Activated B cell treated with CpG ODN at 0.5 μM for 24 hours (primary cell): Measurements from ENCODE around the gene RIMKLB. TPM values are rescaled to one million over a fixed set of nuclear protein-coding genes. Genes with fewer than 3 reads are reported as not detected.
"Not testable (repeated sequence)": the region's sequence is repeated elsewhere in the genome, so short reads cannot be mapped to it uniquely, and the experiment has no call there.

Experiments used
- ATAC-seq: fragments of 200-7000 bp; cut with Tn5 transposase; one replicate; pipeline ENCODE4 v1.10.0; 2021; ENCODE audit warnings: low read depth, mild to moderate bottlenecking, moderate library complexity
- CTCF ChIA-PET: fragments of 350-600 bp; sonication (Branson Sonifier 250); formaldehyde crosslinking; loops from one replicate; lab custom pipeline; 2021; ENCODE audit warnings: antibody characterized with exemption; lab: Charles Lee
- POLR2A ChIA-PET: fragments of 350-600 bp; sonication (Branson Sonifier 250); formaldehyde crosslinking; loops from one replicate; lab custom pipeline; 2021; ENCODE audit warnings: antibody characterized with exemption; lab: Charles Lee
- DNase-seq: peaks from one replicate; pipeline ENCODE4 v3.0.0; 2022
- H3K27ac Mint-ChIP-seq: one replicate; pipeline ENCODE4 v1.8.0; 2020; ENCODE audit warnings: mixed read lengths
- H3K27me3 Mint-ChIP-seq: one replicate; pipeline ENCODE4 v1.8.0; 2021; ENCODE audit warnings: mixed read lengths
- H3K36me3 Mint-ChIP-seq: one replicate; pipeline ENCODE4 v1.8.0; 2021; ENCODE audit warnings: low read depth, mixed read lengths
- H3K4me1 Mint-ChIP-seq: one replicate; pipeline ENCODE4 v1.8.0; 2021; ENCODE audit warnings: mixed read lengths
- H3K4me3 Mint-ChIP-seq: one replicate; pipeline ENCODE4 v1.8.0; 2020; ENCODE audit warnings: mild to moderate bottlenecking, mixed read lengths
- H3K9me3 Mint-ChIP-seq: one replicate; pipeline ENCODE4 v1.8.0; 2020; ENCODE audit warnings: mixed read lengths
- CTCF ChIP-seq: fragments of 200-600 bp; IDR thresholded peaks from one replicate; pipeline ENCODE4 v1.8.0; 2022; ENCODE audit warnings: antibody characterized with exemption, mild to moderate bottlenecking
- intact Hi-C: fragments of 100-400 bp; cut with micrococcal nuclease; formaldehyde crosslinking; loops from one replicate; pipeline ENCODE4 v1.15.1; 2024
- total RNA-seq: library from RNA; stranded (reverse); gene quantifications from 2 replicates; pipeline ENCODE4 v1.2.3, GENCODE V29; 2022

RIMKLB gene
- total RNA-seq, 1 donor from 2014 or later: 31.9 TPM

GRCh38 chr12:8794611-8795010, 96.8 kb downstream of the RIMKLB start:
- H3K4me1 Mint-ChIP-seq, H3K27me3 Mint-ChIP-seq, CTCF ChIA-PET, H3K36me3 Mint-ChIP-seq, ATAC-seq, intact Hi-C loops, H3K9me3 Mint-ChIP-seq, DNase-seq, POLR2A ChIA-PET, H3K27ac Mint-ChIP-seq, H3K4me3 Mint-ChIP-seq: not testable (repeated sequence)

GRCh38 chr12:8796831-8797626, 99.2 kb downstream of the RIMKLB start:
- H3K27ac Mint-ChIP-seq: no peak overlapping the region
- H3K36me3 Mint-ChIP-seq: no peaks in the 10 kb centered on the region
- no peak for TF ChIP-seq CTCF
- H3K27me3 Mint-ChIP-seq: no peaks in the 10 kb centered on the region
- ChIA-PET POLR2A (no interaction called here), CTCF (no interaction called here)
- peaks cover 3% of the 10 kb centered on the region for H3K9me3 Mint-ChIP-seq
- intact Hi-C loops: no loop called here
- DNase-seq (no peak), ATAC-seq (no peak)
- H3K4me1 Mint-ChIP-seq: no peaks in the 10 kb centered on the region
- no peak overlapping the region for H3K4me3 Mint-ChIP-seq

DNA sequence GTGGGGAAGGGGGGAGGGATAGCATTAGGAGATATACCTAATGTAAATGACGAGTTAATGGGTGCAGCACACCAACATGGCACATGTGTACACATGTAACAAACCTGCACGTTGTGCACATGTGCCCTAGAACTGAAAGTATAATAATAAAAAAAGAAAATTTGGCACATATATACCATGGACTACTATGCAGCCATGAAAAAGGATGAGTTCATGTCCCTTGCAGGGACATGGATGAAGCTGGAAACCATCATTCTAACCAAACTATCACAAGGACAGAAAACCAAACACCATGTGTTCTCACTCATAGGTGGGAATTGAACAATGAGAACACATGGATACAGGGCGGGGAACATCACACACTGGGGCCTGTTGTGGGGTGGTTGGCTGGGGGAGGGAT, 103.4 kb downstream of the RIMKLB start:
- DNase-seq, intact Hi-C loops, POLR2A ChIA-PET, H3K27ac Mint-ChIP-seq, CTCF ChIA-PET, H3K36me3 Mint-ChIP-seq, H3K4me1 Mint-ChIP-seq, H3K4me3 Mint-ChIP-seq, ATAC-seq, H3K27me3 Mint-ChIP-seq, H3K9me3 Mint-ChIP-seq: not testable (repeated sequence)

DNA sequence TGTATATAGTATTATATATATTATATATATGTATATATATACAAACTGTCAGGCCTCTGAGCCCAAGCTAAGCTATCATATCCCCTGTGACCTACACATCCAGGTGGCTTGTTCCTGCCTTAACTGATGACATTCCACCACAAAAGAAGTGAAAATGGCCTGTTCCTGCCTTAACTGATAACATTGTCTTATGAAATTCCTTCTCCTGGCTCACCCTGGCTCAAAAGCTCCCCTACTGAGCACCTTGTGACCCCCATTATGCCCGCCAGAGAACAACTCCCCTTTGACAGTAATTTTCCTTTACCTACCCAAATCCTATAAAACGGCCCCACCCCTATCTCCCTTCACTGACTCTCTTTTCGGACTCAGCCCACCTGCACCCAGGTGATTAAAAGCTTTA, 107.0 kb downstream of the RIMKLB start:
- ATAC-seq, H3K27ac Mint-ChIP-seq, H3K27me3 Mint-ChIP-seq, intact Hi-C loops, H3K9me3 Mint-ChIP-seq, POLR2A ChIA-PET, CTCF ChIA-PET, H3K4me3 Mint-ChIP-seq, H3K36me3 Mint-ChIP-seq, H3K4me1 Mint-ChIP-seq, DNase-seq: not testable (repeated sequence)

DNA sequence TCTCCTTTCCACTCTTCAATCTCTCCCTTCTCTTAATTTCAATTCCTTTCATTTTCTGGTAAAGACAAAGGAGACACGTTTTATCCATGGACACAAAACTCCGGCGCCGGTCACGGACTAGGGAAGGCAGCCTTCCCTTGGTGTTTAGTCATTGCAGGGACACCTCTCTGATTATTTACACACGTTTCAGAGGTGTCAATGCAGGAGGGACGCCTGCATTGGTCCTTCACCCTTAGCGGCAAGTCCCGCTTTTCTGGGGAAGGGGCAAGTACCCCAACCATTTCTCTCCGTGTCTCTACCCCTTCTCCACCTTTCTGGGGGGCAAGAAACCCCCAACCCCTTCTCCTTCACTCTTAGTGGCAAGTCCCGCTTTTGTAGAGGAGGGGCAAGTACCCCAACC, 107.7 kb downstream of the RIMKLB start:
- DNase-seq, CTCF ChIA-PET, H3K27ac Mint-ChIP-seq, intact Hi-C loops, H3K4me1 Mint-ChIP-seq, H3K9me3 Mint-ChIP-seq, H3K36me3 Mint-ChIP-seq, ATAC-seq, H3K4me3 Mint-ChIP-seq, POLR2A ChIA-PET, H3K27me3 Mint-ChIP-seq: not testable (repeated sequence)

DNA sequence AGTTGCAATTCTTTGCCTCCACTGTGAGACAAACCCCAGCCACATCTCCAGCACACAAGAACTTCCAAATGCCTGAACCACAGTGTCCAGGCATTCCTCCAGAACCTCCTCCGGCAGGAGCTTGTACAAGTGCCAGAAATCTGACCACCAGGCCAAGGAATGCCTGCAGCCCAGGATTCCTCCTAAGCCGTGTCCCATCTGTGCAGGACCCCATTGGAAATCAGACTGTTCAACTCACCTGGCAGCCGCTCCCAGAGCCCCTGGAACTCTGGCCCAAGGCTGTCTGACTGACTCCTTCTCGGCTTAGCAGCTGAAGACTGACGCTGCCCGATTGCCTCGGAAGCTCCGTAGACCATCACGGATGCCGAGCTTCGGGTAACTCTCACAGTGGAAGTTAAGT, 109.3 kb downstream of the RIMKLB start:
- H3K9me3 Mint-ChIP-seq, H3K4me3 Mint-ChIP-seq, H3K27me3 Mint-ChIP-seq, ATAC-seq, DNase-seq, CTCF ChIA-PET, intact Hi-C loops, H3K36me3 Mint-ChIP-seq, H3K4me1 Mint-ChIP-seq, H3K27ac Mint-ChIP-seq: not testable (repeated sequence)
- POLR2A ChIA-PET: interaction anchor here (0.6 kb wide), 1 partner anchor 906 kb away, joined by 3 read pairs; no protein-coding TSS in a partner anchor

DNA sequence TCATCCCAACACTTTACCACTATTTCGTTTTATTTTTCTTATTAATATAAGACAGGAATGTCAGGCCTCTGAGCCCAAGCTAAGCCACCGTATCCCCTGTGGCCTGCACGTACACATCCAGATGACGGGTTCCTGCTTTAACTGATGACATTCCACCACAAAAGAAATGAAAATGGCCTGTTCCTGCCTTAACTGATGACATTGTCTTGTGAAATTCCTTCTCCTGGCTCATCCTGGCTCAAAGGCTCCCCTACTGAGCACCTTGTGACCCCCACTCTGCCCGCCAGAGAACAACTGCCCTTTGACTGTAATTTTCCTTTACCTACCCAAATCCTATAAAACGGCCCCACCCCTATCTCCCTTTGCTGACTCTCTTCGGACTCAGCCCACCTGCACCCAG, 112.3 kb downstream of the RIMKLB start:
- POLR2A ChIA-PET, H3K9me3 Mint-ChIP-seq, ATAC-seq, H3K27me3 Mint-ChIP-seq, H3K36me3 Mint-ChIP-seq, H3K27ac Mint-ChIP-seq, CTCF ChIA-PET, DNase-seq, H3K4me1 Mint-ChIP-seq, intact Hi-C loops, H3K4me3 Mint-ChIP-seq: not testable (repeated sequence)

DNA sequence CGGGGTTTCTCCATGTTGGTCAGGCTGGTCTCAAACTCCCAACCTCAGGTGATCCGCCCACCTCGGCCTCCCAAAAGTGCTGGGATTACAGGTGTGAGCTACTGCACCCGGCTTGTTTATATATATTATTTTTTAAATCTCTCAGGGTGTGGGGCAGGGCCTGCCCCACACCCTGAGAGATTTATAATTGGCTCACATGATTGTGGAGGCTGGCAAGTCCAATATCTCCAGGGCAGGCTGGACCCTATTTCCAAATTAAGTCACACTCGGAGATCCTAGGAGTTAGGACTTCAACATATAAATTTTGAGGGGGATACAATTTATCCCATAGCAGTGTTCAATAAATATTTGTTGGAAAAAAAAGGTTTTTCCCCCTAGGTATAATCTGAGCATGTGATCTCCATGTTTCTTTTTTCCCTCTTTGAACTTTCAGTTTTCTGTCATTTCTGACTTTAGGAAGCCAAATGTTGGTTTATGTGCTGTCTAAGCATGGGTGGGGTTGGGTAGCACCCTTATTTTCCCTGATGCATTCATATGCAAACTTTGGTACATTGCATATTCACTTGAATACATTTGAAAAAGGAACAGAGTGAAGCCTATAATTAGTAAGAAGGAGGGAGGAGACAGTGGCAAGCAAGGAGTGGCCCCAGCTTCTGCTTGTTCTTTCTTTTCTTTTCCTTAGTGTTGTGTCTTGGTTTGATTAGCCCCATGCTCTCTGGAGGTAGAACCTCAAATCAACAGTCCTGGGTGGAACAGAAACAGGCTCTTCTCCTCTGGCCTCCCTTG, 116.0 kb downstream of the RIMKLB start:
- Mint-ChIP-seq H3K4me1 (peaks cover 5% of the 10 kb centered on the region), H3K27me3 (no peaks in the 10 kb centered on the region), H3K36me3 (no peaks in the 10 kb centered on the region), H3K27ac (no peak overlapping the region), H3K9me3 (no peaks in the 10 kb centered on the region), H3K4me3 (no peak overlapping the region)
- ChIA-PET CTCF (no interaction called here), POLR2A (no interaction called here)
- TF ChIP-seq CTCF: no peak
- no peak for DNase-seq
- intact Hi-C loops: no loop called here
- ATAC-seq: no peak
